ENCODE data around the gene MYB.

GRCh38 chr6:135144673-135145062, 36.4 kb upstream of the MYB start:
- TF ChIP-seq CTCF (IDR thresholded peaks at IDR 0.05) (no peak), ZFX (IDR thresholded peaks at IDR 0.05; ENCODE audit: borderline replicate concordance) (no peak)
